Pulmonary artery endothelial cell (primary cell): ENCODE data around the gene NDUFS6. TPM values are rescaled to one million over a fixed set of nuclear protein-coding genes. Genes with fewer than 3 reads are reported as not detected.
"Not testable (repeated sequence)": the region's sequence is repeated elsewhere in the genome, so short reads cannot be mapped to it uniquely, and the experiment has no call there.

Source experiments
- DNase-seq: peaks from one replicate; pipeline ENCODE4 v3.0.0-alpha.2; 2011; ENCODE audit warnings: low read depth, low spot score
- total RNA-seq: library from RNA; depleted of rRNA; stranded (reverse); fragments of >200 nt; gene quantifications from 2 replicates; pipeline ENCODE4 v1.2.3, GENCODE V29; 2014

NDUFS6 gene
- total RNA-seq, 1 donor from 2014 or later, result 57.7 TPM

GRCh38 chr5:1796371-1797102, 4.7 kb upstream of the NDUFS6 start:
- no peak for DNase-seq

GRCh38 chr5:1797103-1797800, 4.0 kb upstream of the NDUFS6 start:
- DNase-seq, result no peak

- no peak for DNase-seq
Measured at GRCh38 chr5:1797855-1798254, 3.4 kb upstream of the NDUFS6 start.

GRCh38 chr5:1798589-1798988, 2.6 kb upstream of the NDUFS6 start:
- not testable (repeated sequence) for DNase-seq

GRCh38 chr5:1799110-1799601, 2.1 kb upstream of the NDUFS6 start:
- no peak for DNase-seq

GRCh38 chr5:1799602-1800471, 1.4 kb upstream of the NDUFS6 start, which contains the start of gene MRPL36:
MRPL36 (minus strand) TSS chr5:1799837; CDS start chr5:1798935, 902 bp downstream.
- peak; percentile 62 for DNase-seq

- DNase-seq, result no peak
Measured at GRCh38 chr5:1800472-1801221, 560 bp upstream of the NDUFS6 start.

- no peak for DNase-seq
Measured at GRCh38 chr5:1801967-1802295, 724 bp downstream of the NDUFS6 start.

- no peak for DNase-seq
Measured at GRCh38 chr5:1803192-1803591, 2.0 kb downstream of the NDUFS6 start.

- no peak for DNase-seq
Measured at GRCh38 chr5:1804001-1804690, 2.9 kb downstream of the NDUFS6 start.

- DNase-seq, result no peak
Measured at GRCh38 chr5:1805326-1805725, 4.1 kb downstream of the NDUFS6 start.

- no peak for DNase-seq
Measured at GRCh38 chr5:1805736-1806135, 4.5 kb downstream of the NDUFS6 start.

- no peak for DNase-seq
Measured at GRCh38 chr5:1806199-1806598, 5.0 kb downstream of the NDUFS6 start.

GRCh38 chr5:1806974-1807373, 5.8 kb downstream of the NDUFS6 start:
- DNase-seq, result no peak

- no peak for DNase-seq
Measured at GRCh38 chr5:1807451-1808185, 6.4 kb downstream of the NDUFS6 start.

GRCh38 chr5:1808439-1808838, 7.2 kb downstream of the NDUFS6 start:
- no peak for DNase-seq

- no peak for DNase-seq
Measured at GRCh38 chr5:1809416-1810035, 8.3 kb downstream of the NDUFS6 start.

- no peak for DNase-seq
Measured at GRCh38 chr5:1810581-1811101, 9.4 kb downstream of the NDUFS6 start.
